Epithelial cell of esophagus (primary cell): ENCODE data around the gene RPL22.

Experiments used
- DNase-seq: peaks from one replicate; pipeline ENCODE4 v3.0.0; 2010; ENCODE audit warnings: low read depth
- H3K4me3 ChIP-seq: 2 replicates; pipeline ENCODE4 v1.5.1; 2011; ENCODE audit warnings: mild to moderate bottlenecking, low read length, control low read depth
- CTCF ChIP-seq: IDR thresholded peaks from 2 replicates; pipeline ENCODE4 v1.5.1; 2011; ENCODE audit warnings: low read depth, mild to moderate bottlenecking, low read length, control low read depth, inconsistent platforms; ENCODE audit not compliant: insufficient read depth; ENCODE audit errors: missing control alignments

Gene RPL22

DNA sequence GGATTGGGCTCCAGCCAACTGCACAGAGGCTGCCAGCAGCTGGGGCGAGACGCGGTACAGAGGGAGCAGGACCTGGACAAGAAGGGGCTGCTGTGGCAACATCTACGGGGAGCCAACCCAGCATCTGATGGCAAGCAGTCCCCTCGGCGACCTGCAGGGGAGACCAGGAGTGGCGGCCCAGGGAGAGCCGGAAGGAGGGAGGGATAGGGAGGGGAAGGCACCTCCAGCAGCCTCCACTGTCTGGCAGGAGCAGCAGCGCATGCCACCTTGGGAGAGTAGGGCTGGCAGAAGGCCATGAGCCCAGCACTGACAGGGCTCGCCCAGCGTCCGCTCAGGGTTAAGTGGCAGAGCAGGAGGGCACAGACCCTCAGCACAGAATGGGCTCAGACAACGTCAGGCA, 36.6 kb downstream of the RPL22 start:
- no peak for DNase-seq
- TF ChIP-seq CTCF, result no peak
- no peak overlapping the region for H3K4me3 ChIP-seq

- H3K4me3 ChIP-seq, result no peak overlapping the region
- no peak for DNase-seq
- TF ChIP-seq CTCF, result no peak
Observed at GRCh38 chr1:6162341-6162740, 37.1 kb downstream of the RPL22 start.

- DNase-seq, result no peak
- no peak for TF ChIP-seq CTCF
- H3K4me3 ChIP-seq, result no peak overlapping the region
Observed at GRCh38 chr1:6158181-6158580, 41.2 kb downstream of the RPL22 start.

DNA sequence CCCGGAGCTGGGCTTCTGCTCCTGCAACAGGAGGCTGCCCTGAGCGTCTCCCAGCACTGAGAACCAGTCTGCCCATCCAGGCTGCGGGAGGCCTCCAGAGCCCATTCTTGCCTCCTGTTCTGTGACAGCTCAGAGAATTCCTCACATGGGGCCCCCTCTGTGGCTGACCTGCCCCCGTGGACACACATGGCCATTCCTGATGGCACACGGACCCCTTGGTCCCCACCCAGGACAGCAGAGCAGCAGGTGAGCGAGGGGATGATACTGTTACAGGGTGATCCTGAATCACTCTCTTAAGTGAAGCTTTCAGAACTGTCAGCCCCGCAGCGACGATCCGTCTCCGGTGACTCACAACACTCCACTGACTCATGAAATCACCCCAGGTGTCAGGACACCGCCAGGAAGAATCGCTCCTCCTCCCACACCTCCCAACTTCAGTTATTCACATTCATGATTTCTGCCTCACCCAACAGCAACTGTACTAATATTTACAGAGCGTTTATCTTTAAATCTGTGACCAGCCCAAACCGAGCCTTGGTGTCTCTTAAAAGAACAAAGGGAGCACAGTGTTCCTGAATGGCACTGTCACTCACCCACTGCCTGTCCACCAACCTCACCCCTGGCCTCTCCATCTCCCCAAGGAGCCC, 41.7 kb downstream of the RPL22 start:
- H3K4me3 ChIP-seq, result no peak overlapping the region
- peak; percentile 98 for DNase-seq
- no peak for TF ChIP-seq CTCF

GRCh38 chr1:6157132-6157527, 42.3 kb downstream of the RPL22 start:
- no peak for TF ChIP-seq CTCF
- H3K4me3 ChIP-seq, result no peak overlapping the region
- DNase-seq, result no peak

GRCh38 chr1:6154525-6155319, 44.7 kb downstream of the RPL22 start:
- no peak for DNase-seq
- TF ChIP-seq CTCF, result no peak

DNA sequence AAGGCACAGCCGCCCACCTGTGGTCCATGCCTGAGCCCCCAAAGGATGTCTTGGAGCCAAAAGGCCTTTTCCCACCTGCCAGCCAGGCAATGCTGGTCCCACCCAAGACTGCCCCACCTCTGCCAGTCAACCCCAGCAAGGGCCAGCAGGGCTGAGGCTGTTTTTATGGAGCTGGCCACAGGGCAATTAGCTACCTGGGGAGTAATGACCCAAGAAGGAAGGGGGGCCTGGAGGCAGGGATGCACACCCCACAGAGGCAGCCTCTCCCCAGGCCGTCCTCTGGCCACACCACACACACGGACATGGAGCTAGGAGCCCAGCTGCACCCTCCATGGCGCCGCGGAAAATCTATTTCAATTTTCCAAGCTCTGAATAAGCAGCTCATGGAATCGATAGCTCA, 46.5 kb downstream of the RPL22 start:
- H3K4me3 ChIP-seq, result no peak overlapping the region
- no peak for DNase-seq
- no peak for TF ChIP-seq CTCF

More at GRCh38 chr1:6154525-6155319, 44.7 kb downstream of the RPL22 start:
- H3K4me3 ChIP-seq, result no peak overlapping the region
